ENCODE measurements around the gene ADARB2. TPM values are rescaled to one million over a fixed set of nuclear protein-coding genes. Genes with fewer than 3 reads are reported as not detected.

ADARB2 gene
- total RNA-seq, 8 experiments from 2014 or later: 0.13 to 2.6 (median 1.5) TPM

DNA sequence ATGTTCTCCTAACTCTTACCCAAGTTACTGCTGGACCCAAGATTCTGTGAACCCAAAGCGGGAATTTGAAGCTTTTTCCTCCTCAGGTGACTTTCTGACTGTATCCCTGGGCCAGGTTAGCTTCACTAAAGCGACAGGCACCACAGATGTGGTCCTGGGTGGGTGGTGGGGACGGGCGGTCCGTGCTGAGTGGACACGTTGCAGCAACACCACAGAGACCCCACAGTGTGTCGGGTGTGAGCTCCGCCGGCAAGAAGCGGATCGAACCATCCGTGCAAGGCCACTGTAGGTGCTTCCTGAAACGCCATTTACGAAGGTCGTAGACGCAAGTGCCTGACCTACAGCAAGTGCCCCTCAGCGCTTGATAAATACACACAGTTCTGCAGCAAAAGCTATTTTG lies 325.9 kb downstream of the ADARB2 start:
- Histone ChIP-seq H3K27ac (no peak overlapping the region), H3K4me1 (replicated peaks in 1 of 2) (peaks cover 5 to 8% of the 10 kb centered on the region in 2 donors), H3K4me3 (no peak overlapping the region)
- 47 to 90% (median 80%) methylated on average over 2 to 6 of the region's 17 CpGs; no CpG with 5 or more reads in 4 of the 10 experiments for WGBS, 10 experiments
- no peak for ATAC-seq (replicated peaks in 6 of 8)
- in situ Hi-C loops (cut with MboI; ENCODE audit: low pct_unique_long_range_greater_than_20kb in 2 of 9, low sequenced_read_pairs in 9 of 9, unreplicated experiment in 9 of 9): no loop called here

DNA sequence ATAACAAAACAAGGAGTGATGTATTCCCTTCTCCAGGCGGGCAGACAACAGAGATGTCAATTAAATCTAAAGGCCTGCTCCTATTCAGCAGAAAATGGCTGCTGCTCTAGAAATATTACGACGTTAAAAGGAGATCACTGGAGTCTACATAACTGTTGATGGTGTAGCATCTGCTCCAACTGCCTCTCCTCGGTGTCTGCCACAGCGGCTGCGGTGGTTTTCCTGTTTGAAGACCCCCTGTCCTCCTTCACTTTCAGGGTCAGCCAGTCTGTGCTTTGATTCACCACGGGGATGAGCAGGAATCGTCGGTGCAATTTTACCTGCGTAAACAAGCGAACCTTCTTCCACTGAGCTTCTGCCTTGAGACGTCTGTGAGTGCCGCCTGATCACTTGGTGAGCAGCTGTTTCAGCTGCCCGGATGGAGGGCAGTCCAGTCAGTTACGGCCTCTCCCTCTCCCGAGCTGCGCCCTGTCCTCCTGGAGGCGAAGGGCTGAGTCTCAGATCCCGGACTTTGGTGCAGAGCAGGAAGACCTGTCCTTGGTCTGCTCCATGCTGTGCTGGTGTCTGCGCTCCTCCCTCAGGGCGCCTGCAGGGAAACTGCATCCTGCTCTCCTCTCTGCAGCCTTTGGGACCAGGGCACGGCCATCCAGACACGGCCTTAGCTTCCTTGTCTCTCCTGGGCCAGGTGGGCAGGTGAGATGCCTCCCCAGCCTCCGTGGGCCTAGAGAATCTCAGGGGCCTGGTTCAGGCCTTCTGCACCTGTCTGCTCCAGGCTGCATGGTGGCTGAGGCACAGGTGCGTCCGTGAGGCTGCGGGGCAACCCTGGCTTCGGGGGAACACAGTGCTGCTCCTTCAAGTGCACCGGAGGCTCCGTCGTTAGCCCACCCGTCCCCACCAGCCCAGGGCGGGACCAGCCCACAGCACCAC lies 326.6 kb downstream of the ADARB2 start:
- Histone ChIP-seq H3K4me3 (no peak overlapping the region), H3K27ac (no peak overlapping the region), H3K4me1 (replicated peaks in 1 of 2) (peaks cover 5 to 8% of the 10 kb centered on the region in 2 donors)
- WGBS, 10 experiments: 18 to 93% (median 85%) methylated on average over 2 to 22 of the region's 33 CpGs; no CpG with 5 or more reads in 4 of the 10 experiments
- no peak for ATAC-seq (replicated peaks in 6 of 8)
- in situ Hi-C loops (cut with MboI; ENCODE audit: low pct_unique_long_range_greater_than_20kb in 2 of 9, low sequenced_read_pairs in 9 of 9, unreplicated experiment in 9 of 9): no loop called here

DNA sequence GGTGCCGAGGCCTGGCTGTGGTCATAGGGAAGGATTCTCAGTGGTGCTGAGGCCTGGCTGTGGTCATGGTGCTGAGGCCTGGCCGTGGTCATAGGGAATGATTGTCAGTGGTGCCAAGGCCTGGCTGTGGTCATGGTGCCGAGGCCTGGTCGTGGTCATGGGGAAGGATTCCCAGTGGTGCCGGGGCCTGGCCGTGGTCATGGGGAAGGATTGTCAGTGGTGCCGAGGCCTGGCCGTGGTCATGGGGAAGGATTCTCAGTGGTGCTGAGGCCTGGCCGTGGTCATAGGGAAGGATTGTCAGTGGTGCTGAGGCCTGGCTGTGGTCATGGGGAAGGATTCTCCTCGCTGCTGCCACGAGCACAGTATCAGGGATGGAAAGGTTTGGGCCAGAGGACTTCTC lies 327.3 kb downstream of the ADARB2 start:
- in situ Hi-C loops (cut with MboI; ENCODE audit: low pct_unique_long_range_greater_than_20kb in 2 of 9, low sequenced_read_pairs in 9 of 9, unreplicated experiment in 9 of 9): no loop called here
- peaks cover 5 to 8% of the 10 kb centered on the region in 2 donors for H3K4me1 ChIP-seq (replicated peaks in 1 of 2)
- no peak for ATAC-seq (replicated peaks in 6 of 8)
- no peak overlapping the region for H3K4me3 ChIP-seq
- 68 to 100% (median 80%) methylated on average over 2 to 6 of the region's 11 CpGs; no CpG with 5 or more reads in 5 of the 10 experiments for WGBS, 10 experiments
- no peak overlapping the region for H3K27ac ChIP-seq

DNA sequence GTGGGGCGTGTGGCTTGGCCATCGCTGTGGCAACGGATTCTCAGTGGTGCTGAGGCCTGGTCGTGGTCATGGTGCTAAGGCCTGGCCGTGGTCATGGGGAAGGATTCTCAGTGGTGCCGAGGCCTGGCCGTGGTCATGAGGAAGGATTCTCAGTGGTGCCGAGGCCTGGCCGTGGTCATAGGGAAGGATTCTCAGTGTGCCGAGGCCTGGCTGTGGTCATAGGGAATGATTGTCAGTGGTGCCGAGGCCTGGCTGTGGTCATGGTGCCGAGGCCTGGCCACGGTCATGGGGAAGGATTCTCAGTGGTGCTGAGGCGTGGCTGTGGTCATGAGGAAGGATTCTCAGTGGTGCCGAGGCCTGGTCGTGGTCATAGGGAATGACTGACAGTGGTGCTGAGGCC lies 327.9 kb downstream of the ADARB2 start:
- WGBS, 10 experiments: 20 to 95% (median 89%) methylated on average over 1 to 13 of the region's 16 CpGs; no CpG with 5 or more reads in 6 of the 10 experiments
- in situ Hi-C loops (cut with MboI; ENCODE audit: low pct_unique_long_range_greater_than_20kb in 2 of 9, low sequenced_read_pairs in 9 of 9, unreplicated experiment in 9 of 9): no loop called here
- H3K4me3 ChIP-seq: no peak overlapping the region
- no peak for ATAC-seq (replicated peaks in 6 of 8)
- peaks cover 5 to 8% of the 10 kb centered on the region in 2 donors for H3K4me1 ChIP-seq (replicated peaks in 1 of 2)
- no peak overlapping the region for H3K27ac ChIP-seq

DNA sequence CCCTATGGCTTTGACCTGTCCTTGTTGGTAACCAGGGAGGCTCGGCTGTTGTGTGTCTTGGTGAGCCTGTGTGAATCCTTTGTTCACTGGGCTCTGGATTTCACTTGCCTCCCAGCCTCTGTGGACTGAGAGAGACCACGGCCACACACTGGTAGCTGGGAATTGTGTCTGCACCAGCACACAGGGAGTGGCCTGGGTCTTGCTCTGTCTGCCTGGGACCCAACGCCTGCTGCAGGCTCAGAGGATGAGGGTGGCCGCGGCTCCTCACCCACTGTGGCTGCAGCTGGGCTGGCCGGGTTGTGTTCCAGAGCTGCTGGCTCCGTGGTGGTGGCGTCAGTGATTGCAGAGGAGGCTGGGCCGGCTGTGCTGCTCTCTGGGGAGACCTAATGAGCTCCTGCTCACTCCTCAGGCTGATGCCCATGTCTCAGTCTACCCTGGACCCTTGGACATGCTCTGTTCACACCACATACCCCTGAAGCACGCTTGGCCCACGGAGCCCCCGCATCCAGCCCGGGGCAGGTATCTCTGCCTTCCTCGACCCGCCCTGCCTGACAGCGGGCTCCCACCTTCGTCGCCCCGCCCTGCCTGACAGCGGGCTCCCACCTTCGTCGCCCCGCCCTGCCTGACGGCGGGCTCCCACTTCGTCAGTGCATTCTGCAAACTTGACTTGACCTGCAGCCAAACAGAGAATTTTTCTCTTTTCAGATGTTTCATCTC lies 328.5 kb downstream of the ADARB2 start:
- in situ Hi-C loops (cut with MboI; ENCODE audit: low pct_unique_long_range_greater_than_20kb in 2 of 9, low sequenced_read_pairs in 9 of 9, unreplicated experiment in 9 of 9): no loop called here
- 0 to 100% (median 82%) methylated on average over 1 to 6 of the region's 26 CpGs; no CpG with 5 or more reads in 4 of the 10 experiments for WGBS, 10 experiments
- no peak overlapping the region for H3K4me3 ChIP-seq
- ATAC-seq (replicated peaks in 6 of 8): no peak
- peaks cover 5 to 8% of the 10 kb centered on the region in 2 donors for H3K4me1 ChIP-seq (replicated peaks in 1 of 2)
- H3K27ac ChIP-seq: no peak overlapping the region

DNA sequence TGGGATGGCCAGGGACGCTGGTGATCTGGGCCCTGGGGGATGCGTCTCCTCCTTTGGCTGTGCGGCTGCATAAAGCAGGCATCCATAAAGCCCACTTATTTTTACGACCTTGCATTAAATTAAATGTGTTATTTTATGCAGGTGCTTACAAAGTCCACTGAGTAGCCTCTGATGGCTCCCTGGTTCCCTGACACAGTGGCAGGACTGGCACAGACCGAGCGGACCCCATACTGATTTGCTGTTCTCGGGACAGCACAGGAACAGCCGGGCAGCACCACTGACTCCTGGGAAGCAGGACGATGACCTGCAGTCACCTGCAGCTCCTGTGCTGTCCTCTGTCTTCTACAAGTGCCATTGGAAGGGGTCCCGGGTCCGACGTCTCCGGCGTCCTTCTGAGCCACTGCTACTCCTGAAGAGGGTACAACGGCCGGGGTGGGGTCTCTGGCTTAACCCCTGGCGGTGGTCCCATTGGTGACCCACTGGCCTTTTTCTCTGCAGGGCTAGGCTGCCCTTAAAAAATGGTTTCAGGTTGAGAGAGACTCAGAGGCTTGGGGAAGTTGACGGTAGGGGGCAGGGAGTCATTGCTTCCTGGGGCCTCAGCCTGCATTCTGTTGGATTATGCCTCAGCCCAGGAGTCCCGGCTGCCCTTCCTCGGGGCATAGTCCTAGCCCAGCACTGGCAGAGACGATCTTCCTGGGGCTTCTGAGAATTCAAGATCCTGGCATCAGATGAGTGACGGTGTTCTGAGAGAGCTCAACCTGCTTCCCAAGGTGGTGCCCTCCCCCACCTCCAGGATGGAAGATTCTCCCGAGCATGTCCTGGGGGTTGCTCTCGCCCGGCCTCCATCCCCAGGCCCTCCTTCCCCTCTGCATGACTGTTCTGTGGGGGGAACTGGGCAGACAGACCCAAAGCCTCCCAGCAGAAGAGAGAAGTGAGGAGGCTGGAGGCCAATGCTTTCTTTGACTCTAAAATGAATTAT lies 330.1 kb downstream of the ADARB2 start:
- WGBS, 10 experiments: 0 to 88% (median 51%) methylated on average over 1 to 7 of the region's 25 CpGs; no CpG with 5 or more reads in 4 of the 10 experiments
- Histone ChIP-seq H3K4me1 (replicated peaks in 1 of 2) (peaks cover 5 to 12% of the 10 kb centered on the region in 2 donors), H3K27ac (no peak overlapping the region), H3K4me3 (no peak overlapping the region)
- ATAC-seq (replicated peaks in 6 of 8): peak in 3 of 8 experiments; percentile 8 to 42 (median 11)
- in situ Hi-C loops (cut with MboI; ENCODE audit: low pct_unique_long_range_greater_than_20kb in 2 of 9, low sequenced_read_pairs in 9 of 9, unreplicated experiment in 9 of 9): no loop called here

DNA sequence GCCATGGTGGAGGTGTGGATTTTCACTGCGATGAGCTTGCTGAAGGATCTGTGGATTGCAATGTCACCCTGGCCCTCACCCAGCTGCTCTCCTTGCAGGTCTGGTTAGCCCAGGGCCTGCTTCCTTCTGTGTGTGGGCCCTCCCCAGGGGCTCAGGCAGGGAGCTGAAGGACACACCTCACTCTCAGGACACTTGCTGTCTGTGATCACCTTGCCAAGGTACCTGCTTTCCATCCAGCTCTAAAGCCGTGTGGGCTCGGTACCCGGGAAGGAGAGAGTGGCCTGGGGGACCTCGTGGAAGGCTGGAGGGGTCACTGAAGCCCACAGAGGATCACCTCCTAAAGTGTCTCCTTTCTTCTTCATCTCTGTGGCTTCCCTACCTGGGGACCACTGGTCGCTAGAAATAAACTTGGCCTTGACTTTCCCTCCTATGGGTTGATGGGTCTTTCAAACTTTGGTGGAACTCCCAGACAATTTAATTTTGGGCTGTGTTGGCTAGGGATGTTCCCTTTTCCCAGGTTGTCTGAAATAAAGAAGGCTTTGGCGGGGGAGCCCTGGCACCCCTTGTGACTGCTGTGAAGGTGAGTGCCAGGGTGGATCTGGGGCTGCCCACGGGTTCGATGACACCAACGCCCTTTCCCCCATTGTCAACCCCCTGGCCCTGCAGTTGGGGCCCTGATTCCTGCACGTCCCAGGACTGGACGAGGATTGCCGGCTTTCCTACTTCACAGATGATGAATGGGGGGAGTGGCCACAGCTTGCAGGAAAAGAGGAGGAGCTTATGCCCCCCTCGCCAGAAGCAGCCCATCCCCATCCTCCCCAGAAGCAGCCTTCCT lies 331.0 kb downstream of the ADARB2 start:
- in situ Hi-C loops (cut with MboI; ENCODE audit: low pct_unique_long_range_greater_than_20kb in 2 of 9, low sequenced_read_pairs in 9 of 9, unreplicated experiment in 9 of 9): no loop called here
- Histone ChIP-seq H3K4me3 (no peak overlapping the region), H3K27ac (no peak overlapping the region), H3K4me1 (replicated peaks in 1 of 2) (peaks cover 5 to 16% of the 10 kb centered on the region in 2 donors)
- peak in 2 of 8 experiments; percentile 62 for ATAC-seq (replicated peaks in 6 of 8)
- WGBS, 10 experiments: 25 to 100% (median 75%) methylated on average over 1 to 10 of the region's 14 CpGs; no CpG with 5 or more reads in 1 of the 10 experiments

DNA sequence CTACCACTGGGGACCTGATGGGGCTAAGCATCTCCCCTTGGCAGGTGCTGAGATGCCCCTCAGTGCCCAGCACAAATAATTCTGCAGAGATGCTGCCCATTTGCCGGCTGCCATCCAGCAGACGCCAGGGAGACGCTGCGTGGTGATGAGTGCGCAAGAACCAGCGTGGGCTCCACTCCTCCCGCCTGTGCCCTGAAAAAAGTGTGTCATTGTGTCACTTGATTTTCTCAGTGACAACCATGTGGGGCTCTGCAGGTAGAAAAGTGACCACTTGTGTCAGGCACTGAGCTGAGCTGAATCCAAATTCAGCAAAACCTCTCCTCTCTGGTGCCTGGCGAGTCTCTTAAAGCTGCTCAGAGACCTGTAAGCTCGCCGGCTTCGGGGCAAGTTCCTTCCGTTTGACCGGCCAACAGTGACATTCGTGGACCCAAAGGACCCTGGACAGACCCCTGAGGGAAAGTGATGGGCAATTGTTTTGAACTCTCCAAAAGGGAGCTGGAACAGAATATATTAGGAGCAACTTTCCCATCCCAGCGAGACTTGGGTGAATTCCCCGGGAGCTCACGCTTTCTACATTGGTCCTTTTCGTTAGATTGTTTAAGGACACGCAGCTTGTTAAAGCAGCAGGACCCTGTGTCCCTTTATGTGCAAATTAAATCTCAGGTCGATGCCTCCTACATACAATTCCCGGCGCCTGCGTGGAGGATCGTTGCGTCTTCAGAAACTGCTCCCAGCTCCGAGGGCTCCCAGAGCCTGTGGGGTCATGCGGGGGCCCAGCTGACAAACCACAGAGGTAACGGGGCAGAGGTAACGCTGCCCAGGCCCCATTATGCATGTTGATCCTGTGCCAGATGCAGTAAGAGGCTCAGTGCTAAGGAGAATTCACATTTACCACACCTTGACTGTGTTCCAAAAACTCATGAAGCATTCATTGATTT lies 332.7 kb downstream of the ADARB2 start:
- 39 to 100% (median 73%) methylated on average over 4 to 19 of the region's 29 CpGs; no CpG with 5 or more reads in 2 of the 10 experiments for WGBS, 10 experiments
- Histone ChIP-seq H3K27ac (no peak overlapping the region), H3K4me1 (replicated peaks in 1 of 2) (peaks cover 16 to 20% of the 10 kb centered on the region in 2 donors), H3K4me3 (no peak overlapping the region)
- no peak for ATAC-seq (replicated peaks in 6 of 8)
- in situ Hi-C loops (cut with MboI; ENCODE audit: low pct_unique_long_range_greater_than_20kb in 2 of 9, low sequenced_read_pairs in 9 of 9, unreplicated experiment in 9 of 9): no loop called here

DNA sequence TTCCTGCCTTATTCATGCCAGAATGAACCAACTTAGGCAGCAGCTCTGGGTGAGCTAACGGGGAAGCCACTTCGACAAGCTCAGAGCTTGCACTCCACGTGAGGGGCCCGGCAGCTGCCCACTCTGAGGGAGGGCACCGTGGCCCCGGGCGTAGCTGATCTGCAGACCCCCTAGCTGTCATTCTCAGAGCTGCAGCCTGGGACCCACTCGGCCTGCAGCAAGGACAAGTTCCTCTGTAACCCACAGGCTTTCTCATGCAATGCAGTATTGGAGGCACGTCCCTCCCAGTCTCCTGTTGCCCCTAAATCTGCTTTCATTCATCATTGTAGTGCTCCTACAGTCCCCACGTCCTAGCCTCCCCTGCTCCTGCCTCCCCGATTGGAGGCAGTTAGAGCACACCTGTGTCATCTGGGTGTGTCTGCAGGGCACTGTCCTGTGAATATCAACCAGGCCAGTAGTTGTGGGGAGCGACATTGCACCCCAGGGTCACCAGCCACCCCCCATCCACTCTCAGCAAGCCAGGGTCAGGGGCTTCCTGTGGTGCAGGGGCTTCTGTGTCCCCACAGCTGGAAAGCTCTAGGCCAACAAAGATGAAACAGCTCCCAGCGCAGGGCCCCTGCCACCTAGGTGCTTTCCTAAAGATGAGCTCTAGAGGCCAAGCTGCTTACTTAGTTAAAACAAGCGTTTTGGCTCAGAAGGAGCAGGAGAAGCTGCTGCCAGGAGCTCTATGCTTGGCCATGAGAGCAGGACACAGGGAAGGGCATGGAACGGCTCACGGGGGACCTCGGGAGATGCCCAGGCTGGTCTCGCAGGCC lies 333.6 kb downstream of the ADARB2 start:
- in situ Hi-C loops (cut with MboI; ENCODE audit: low pct_unique_long_range_greater_than_20kb in 2 of 9, low sequenced_read_pairs in 9 of 9, unreplicated experiment in 9 of 9): no loop called here
- Histone ChIP-seq H3K27ac (no peak overlapping the region), H3K4me3 (no peak overlapping the region), H3K4me1 (replicated peaks in 1 of 2) (peaks cover 16 to 20% of the 10 kb centered on the region in 2 donors)
- no peak for ATAC-seq (replicated peaks in 6 of 8)
- WGBS, 10 experiments: 0 to 100% (median 76%) methylated on average over 1 to 5 of the region's 18 CpGs; no CpG with 5 or more reads in 3 of the 10 experiments

DNA sequence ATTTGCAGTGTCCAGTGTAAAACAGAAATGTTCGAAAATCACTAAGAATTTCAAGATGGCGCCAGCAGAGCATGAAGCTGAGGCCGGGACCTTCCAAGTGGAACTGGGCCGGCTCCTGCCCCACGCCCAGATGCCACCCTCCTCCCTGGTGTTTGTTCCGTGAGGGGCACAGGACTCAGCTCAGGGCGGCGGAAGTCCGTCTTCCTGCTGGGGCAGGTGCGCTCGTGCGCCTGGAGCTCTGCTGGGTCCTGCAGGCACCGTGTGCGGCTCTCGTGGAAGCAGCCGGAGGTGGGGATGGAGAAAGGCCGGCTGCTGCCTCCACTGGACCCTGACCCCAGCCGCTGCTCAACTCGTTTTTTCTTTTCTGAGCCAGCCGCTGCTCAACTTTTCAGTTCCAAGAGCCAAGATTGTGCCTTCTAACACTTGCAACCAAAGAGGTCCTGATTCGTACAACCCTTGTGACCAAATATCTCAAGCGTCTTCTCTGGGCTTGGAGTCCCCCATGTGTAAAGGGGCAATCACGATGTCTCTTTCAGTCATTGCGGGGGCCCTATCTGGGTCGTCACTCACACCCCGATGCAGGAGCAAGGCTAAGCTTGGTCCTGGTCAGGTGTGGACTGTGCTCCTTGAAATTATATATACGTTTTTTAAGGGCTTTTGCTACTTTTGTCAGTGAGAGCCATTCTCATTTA lies 334.4 kb downstream of the ADARB2 start:
- ATAC-seq (replicated peaks in 6 of 8): no peak
- peaks cover 16 to 20% of the 10 kb centered on the region in 2 donors for H3K4me1 ChIP-seq (replicated peaks in 1 of 2)
- H3K27ac ChIP-seq: no peak overlapping the region
- in situ Hi-C loops (cut with MboI; ENCODE audit: low pct_unique_long_range_greater_than_20kb in 2 of 9, low sequenced_read_pairs in 9 of 9, unreplicated experiment in 9 of 9): no loop called here
- WGBS, 10 experiments: 36 to 100% (median 80%) methylated on average over 2 to 14 of the region's 27 CpGs; no CpG with 5 or more reads in 2 of the 10 experiments
- H3K4me3 ChIP-seq: no peak overlapping the region
